H1 (cell line): ENCODE results near the gene CRTC1. TPM values are rescaled to one million over a fixed set of nuclear protein-coding genes. Genes with fewer than 3 reads are reported as not detected.

Source experiments
- ATF3 ChIP-seq: IDR thresholded peaks from 2 replicates; pipeline ENCODE4 v1.6.1; 2011; ENCODE audit warnings: low read depth, mild to moderate bottlenecking, low read length; ENCODE audit not compliant: insufficient read depth
- CEBPB ChIP-seq: IDR thresholded peaks from 2 replicates; pipeline ENCODE4 v1.6.1; 2012; ENCODE audit warnings: low read depth, low read length
- JUND ChIP-seq: IDR thresholded peaks from 2 replicates; pipeline ENCODE4 v1.6.1; 2011; ENCODE audit warnings: mild to moderate bottlenecking, improper control_type of control experiment, low read length
- POLR2AphosphoS5 ChIP-seq: IDR thresholded peaks from 2 replicates; pipeline ENCODE4 v1.6.1; 2011; ENCODE audit warnings: low read depth, low read length
- POU5F1 ChIP-seq: IDR thresholded peaks from 2 replicates; pipeline ENCODE4 v1.6.1; 2011; ENCODE audit warnings: low read depth, mild to moderate bottlenecking, low read length, moderate library complexity
- SIX5 ChIP-seq: IDR thresholded peaks from 2 replicates; pipeline ENCODE4 v1.6.1; 2011; ENCODE audit warnings: mild to moderate bottlenecking, low read depth, low read length
- SP1 ChIP-seq: IDR thresholded peaks from 2 replicates; pipeline ENCODE4 v1.6.1; 2011; ENCODE audit warnings: low read depth, low read length
- SRF ChIP-seq: IDR thresholded peaks from 2 replicates; pipeline ENCODE4 v1.6.1; 2011; ENCODE audit warnings: mild to moderate bottlenecking, low read depth, low read length, moderate library complexity
- TCF12 ChIP-seq: IDR thresholded peaks from 2 replicates; pipeline ENCODE4 v1.6.1; 2011; ENCODE audit warnings: low read depth, mild to moderate bottlenecking, low read length
- polyA plus RNA-seq, 7 experiments: library from polyadenylated mRNA; depleted of rRNA in 3 of 7; stranded (reverse) in 5 of 7; unstranded in 2 of 7; fragments of >200 nt in 5 of 7; fragments of 200-250 nt in 2 of 7; gene quantifications; 1 replicate in 5 of 7; 2 replicates in 1 of 7; 4 replicates in 1 of 7; pipeline versions ENCODE4 v1.2.1 to v1.2.3, GENCODE V29; 2011 to 2013; ENCODE audit warnings: missing spikeins in 2 of 7, mixed read lengths in 2 of 7
- total RNA-seq: library from RNA; stranded (reverse); fragmentation: NEBNext Ultra II Directional; extraction: Animal tissue kit (Norgen Biotek cat#: 25700); gene quantifications from 2 replicates; pipeline ENCODE4 v1.2.1, GENCODE V29; 2021

The CRTC1 gene
- total and polyA plus RNA-seq, 2 of the 8 experiments (the other 6 are each of a cell fraction or from before 2014, with no cell fraction given): 2.9 to 8.5 TPM

GRCh38 chr19:18745012-18745735, 61.7 kb downstream of the CRTC1 start (continued):
- TF ChIP-seq POU5F1: no peak
- TF ChIP-seq CEBPB: no peak
- no peak for TF ChIP-seq SP1
- TF ChIP-seq JUND: no peak
- no peak for TF ChIP-seq ATF3
- TF ChIP-seq SRF: no peak
- no peak for TF ChIP-seq SIX5
- TF ChIP-seq TCF12: no peak
- TF ChIP-seq POLR2AphosphoS5: no peak
